ENCODE results near the gene FOLR1. TPM values are rescaled to one million over a fixed set of nuclear protein-coding genes. Genes with fewer than 3 reads are reported as not detected.

FOLR1 gene
- total and polyA plus RNA-seq, 2 of the 4 experiments (the other 2 are of a cell fraction): 0.24 TPM; not detected in 1

DNA sequence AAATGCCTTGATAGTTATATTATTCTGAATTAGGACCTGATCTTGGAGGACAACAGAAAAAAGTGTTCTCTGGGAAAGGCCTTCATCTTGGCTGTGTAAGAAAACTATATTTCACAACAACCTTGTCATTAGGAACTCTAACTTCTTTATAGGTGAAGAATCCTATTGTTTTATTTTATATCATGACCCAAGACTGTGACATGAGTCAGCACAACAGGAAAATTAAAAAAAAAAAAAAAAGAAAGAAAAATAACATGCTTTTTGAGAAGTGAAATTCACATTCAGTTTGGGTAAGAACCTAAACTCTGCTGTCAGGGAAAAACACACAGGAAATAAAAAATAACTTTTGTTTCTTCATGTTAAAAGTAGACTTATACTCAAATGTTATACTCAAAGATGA, 12.9 kb downstream of the FOLR1 start:
- dilution Hi-C loops (cut with HindIII; ENCODE audit: low sequenced_read_pairs, unreplicated experiment): no loop called here
- no peak overlapping the region for H4K8ac ChIP-seq (ENCODE audit: low read depth in 2 of 2, low read length in 2 of 2)
- H2AK9ac ChIP-seq (replicated peaks; ENCODE audit: low read depth, low read length, poor library complexity): no peak overlapping the region
- no peak overlapping the region for H3K4ac ChIP-seq (ENCODE audit: low read depth, low read length)
- H3K79me1 ChIP-seq (ENCODE audit: low read depth in 1 of 2, low read length in 2 of 2): no peaks in the 10 kb centered on the region
- no peak overlapping the region for H3K56ac ChIP-seq (ENCODE audit: extremely low read depth, insufficient read depth, low read length)
- no peak overlapping the region for H2BK20ac ChIP-seq (ENCODE audit: low read depth, low read length)
- no peaks in the 10 kb centered on the region for H3K4me1 ChIP-seq (ENCODE audit: control insufficient read depth, insufficient read depth, low read length)
- H3K36me3 ChIP-seq (ENCODE audit: control insufficient read depth, insufficient read depth, low read length): no peaks in the 10 kb centered on the region
- no peak overlapping the region for H3K27ac ChIP-seq (ENCODE audit: insufficient read depth, low read length)
- intact Hi-C loops (cut with micrococcal nuclease): no loop called here
- no peak overlapping the region for H2AK5ac ChIP-seq (ENCODE audit: low read depth, low read length)
- H4K20me1 ChIP-seq (ENCODE audit: insufficient read depth, low read length): no peaks in the 10 kb centered on the region
- no peak overlapping the region for H4K5ac ChIP-seq (ENCODE audit: low read depth, low read length)
- no TSS peak for BruUV-seq (replicated peaks)
- H2BK15ac ChIP-seq (ENCODE audit: low read depth, low read length): no peak overlapping the region
- H3K4me3 ChIP-seq (ENCODE audit: insufficient read depth, low read depth, low read length): no peak overlapping the region
- ATAC-seq (ENCODE audit: low read depth) (no peak), DNase-seq (no peak)
- POLR2A ChIA-PET (ENCODE audit: unreplicated experiment): no interaction called here
- no peak overlapping the region for H2BK5ac ChIP-seq (ENCODE audit: low read depth, low read length, poor library complexity, severe bottlenecking)
- peaks cover 3% of the 10 kb centered on the region; the same call in 1 of the 2 replicates for H3K9me3 ChIP-seq (ENCODE audit: control insufficient read depth, insufficient read depth, low read length)
- peaks cover 9% of the 10 kb centered on the region; the same call in 1 of the 2 replicates for H3K27me3 ChIP-seq (ENCODE audit: control insufficient read depth, insufficient read depth, low read length)
- in situ Hi-C loops (cut with MboI; ENCODE audit: low sequenced_read_pairs): no loop called here
- no peak overlapping the region for H3K18ac ChIP-seq (ENCODE audit: low read depth, low read length)
- H3K4me2 ChIP-seq (ENCODE audit: low read depth, low read length): no peak overlapping the region
- H3K9me1 ChIP-seq (ENCODE audit: insufficient read depth, low read length): no peaks in the 10 kb centered on the region
- no peak overlapping the region for H4K91ac ChIP-seq (ENCODE audit: insufficient read depth, low read depth, low read length)
- TF ChIP-seq ELK1 (IDR thresholded peaks at IDR 0.05; ENCODE audit: borderline replicate concordance, low read depth, low read length): no peak
- TF ChIP-seq CTCF (conservative IDR thresholded peaks at IDR 0.05; ENCODE audit: low read depth, low read length): no peak
- TF ChIP-seq MAFK (IDR thresholded peaks at IDR 0.05; ENCODE audit: low read depth, low read length): no peak
- TF ChIP-seq FOS (IDR thresholded peaks at IDR 0.05; ENCODE audit: low read depth, low read length): no peak
- TF ChIP-seq RFX5 (IDR thresholded peaks at IDR 0.05; ENCODE audit: low read depth, low read length): no peak
- TF ChIP-seq USF2 (IDR thresholded peaks at IDR 0.05; ENCODE audit: low read depth, low read length): no peak
- TF ChIP-seq CEBPB (IDR thresholded peaks at IDR 0.05; ENCODE audit: low read depth, low read length): no peak
- TF ChIP-seq MXI1 (IDR thresholded peaks at IDR 0.05; ENCODE audit: borderline replicate concordance, low read depth, low read length): no peak
- TF ChIP-seq RCOR1 (IDR thresholded peaks at IDR 0.05; ENCODE audit: insufficient replicate concordance, low read length): no peak
- TF ChIP-seq CHD1 (IDR thresholded peaks at IDR 0.05; ENCODE audit: low read depth, low read length): no peak
- TF ChIP-seq SMC3 (IDR thresholded peaks at IDR 0.05; ENCODE audit: low read depth, low read length): no peak
- TF ChIP-seq POLR2A (IDR thresholded peaks at IDR 0.05; ENCODE audit: low read depth, low read length): no peak
- TF ChIP-seq MAZ (IDR thresholded peaks at IDR 0.05; ENCODE audit: borderline replicate concordance, low read depth, low read length): no peak
- no peak for TF ChIP-seq RAD21 (IDR thresholded peaks at IDR 0.05; ENCODE audit: low read length)
- no peak for TF ChIP-seq BHLHE40 (IDR thresholded peaks at IDR 0.05; ENCODE audit: low read depth, low read length)
- no peak for TF ChIP-seq NFE2L2 (IDR thresholded peaks at IDR 0.05; ENCODE audit: low read depth, low read length)
- H3K9ac ChIP-seq (ENCODE audit: low read depth, low read length): no peak overlapping the region
- no peak overlapping the region for H3K14ac ChIP-seq (replicated peaks; ENCODE audit: low read depth, low read length)
- no peak overlapping the region for H2AFZ ChIP-seq (replicated peaks; ENCODE audit: low read length, poor library complexity)
- no peak overlapping the region for H2BK120ac ChIP-seq (ENCODE audit: low read depth, low read length)
- CTCF ChIA-PET: interaction anchor here (1.0 kb wide), 1 partner anchor 21 kb away, joined by 4 read pairs; no protein-coding TSS in a partner anchor
- H3K23ac ChIP-seq (ENCODE audit: low read depth, low read length): no peak overlapping the region

Data from IMR-90 (cell line).